ENCODE results near the gene CAPZB. TPM values are rescaled to one million over a fixed set of nuclear protein-coding genes. Genes with fewer than 3 reads are reported as not detected.

The CAPZB gene
- total and polyA plus RNA-seq, 2 donors (not counting 3 experiments of a cell fraction or from before 2014, with no cell fraction given) = 196 to 347 TPM

- Histone ChIP-seq H3K36me3 (ENCODE audit: control insufficient read depth in 2 of 2, extremely low read depth in 1 of 2, insufficient read depth in 2 of 2, low read length in 2 of 2) (peaks cover 4 to 27% of the 10 kb centered on the region in 2 experiments), H3K79me2 (ENCODE audit: control insufficient read depth, insufficient read depth, low read length) (peaks cover 5% of the 10 kb centered on the region), H3K9me3 (replicated peaks; ENCODE audit: control insufficient read depth, insufficient read depth, low read length) (no peaks in the 10 kb centered on the region), H3K4me1 (ENCODE audit: control insufficient read depth, extremely low read depth, insufficient read depth, low read length) (no peaks in the 10 kb centered on the region), H3K9ac (replicated peaks; ENCODE audit: extremely low read depth, insufficient read depth, low read length) (no peak overlapping the region), H3K4me2 (ENCODE audit: insufficient read depth, low read length) (no peak overlapping the region), H3K27me3 (ENCODE audit: control insufficient read depth in 2 of 2, insufficient read depth in 2 of 2, low read length in 2 of 2) (no peaks in the 10 kb centered on the region), H4K20me1 (replicated peaks; ENCODE audit: control insufficient read depth, extremely low read depth, insufficient read depth, low read length) (no peaks in the 10 kb centered on the region), H2AFZ (ENCODE audit: low read depth, low read length) (no peak overlapping the region), H3K27ac (ENCODE audit: insufficient read depth, low read depth, low read length) (no peak overlapping the region), H3K9me1 (replicated peaks; ENCODE audit: control insufficient read depth, extremely low read depth, insufficient read depth, low read length) (no peaks in the 10 kb centered on the region), H3K4me3 (replicated peaks in 1 of 3; ENCODE audit: insufficient read depth in 1 of 3, low read depth in 1 of 3, low read length in 3 of 3) (no peak overlapping the region)
- CTCF ChIA-PET = interaction anchor here (1.2 kb wide), 1 partner anchor 223 kb away, joined by 4 read pairs; no protein-coding TSS in a partner anchor
- FAIRE-seq (no peak), DNase-seq (ENCODE audit: low read depth, low spot score) (no peak)
- intact Hi-C loops (cut with micrococcal nuclease) (no loop called here), dilution Hi-C loops (cut with MboI; ENCODE audit: extremely low pct_ligation_motif_present, low sequenced_read_pairs) (no loop called here)
- BruUV-seq (replicated peaks) = no TSS peak
- POLR2A ChIA-PET = interaction anchor here (0.7 kb wide), 1 partner anchor 15 kb away, joined by 6 read pairs; no protein-coding TSS in a partner anchor
- no peak for TF ChIP-seq MAX (IDR thresholded peaks at IDR 0.05; ENCODE audit: insufficient read depth, insufficient read length)
- no peak for TF ChIP-seq JUN (IDR thresholded peaks at IDR 0.05; ENCODE audit: borderline replicate concordance, insufficient read depth, insufficient read length, low read depth)
- no peak for TF ChIP-seq GATA2 (IDR thresholded peaks at IDR 0.05; ENCODE audit: insufficient read depth, insufficient read length, low read depth, low read length)
- no peak for TF ChIP-seq CTCF (IDR thresholded peaks at IDR 0.05; ENCODE audit: extremely low read depth in 1 of 2, insufficient read depth in 1 of 2, low read depth in 1 of 2, low read length in 2 of 2)
- TF ChIP-seq EZH2 (IDR thresholded peaks at IDR 0.05; ENCODE audit: borderline replicate concordance, low read depth, low read length, severe bottlenecking) = no peak
- TF ChIP-seq POLR2A (IDR thresholded peaks at IDR 0.05; ENCODE audit: low read depth, low read length) = no peak
- no peak for TF ChIP-seq MYC (IDR thresholded peaks at IDR 0.05; ENCODE audit: low read depth, low read length)
- TF ChIP-seq POLR2AphosphoS5 (IDR thresholded peaks at IDR 0.05; ENCODE audit: insufficient read depth, low read depth, low read length) = no peak
- no peak for TF ChIP-seq FOS (IDR thresholded peaks at IDR 0.05; ENCODE audit: borderline replicate concordance, insufficient read depth, low read length)
Observed at GRCh38 chr1:19358710-19359109, 126.6 kb downstream of the CAPZB start.
